GM21360 (cell line): ENCODE measurements around the gene PRICKLE2.

Experiments used
- ATAC-seq: cut with Tn5 transposase; IDR thresholded peaks from one replicate; pipeline ENCODE4 v1.9.1; 2021; ENCODE audit warnings: mild to moderate bottlenecking, moderate library complexity; ENCODE audit not compliant: unreplicated experiment

PRICKLE2 gene

DNA sequence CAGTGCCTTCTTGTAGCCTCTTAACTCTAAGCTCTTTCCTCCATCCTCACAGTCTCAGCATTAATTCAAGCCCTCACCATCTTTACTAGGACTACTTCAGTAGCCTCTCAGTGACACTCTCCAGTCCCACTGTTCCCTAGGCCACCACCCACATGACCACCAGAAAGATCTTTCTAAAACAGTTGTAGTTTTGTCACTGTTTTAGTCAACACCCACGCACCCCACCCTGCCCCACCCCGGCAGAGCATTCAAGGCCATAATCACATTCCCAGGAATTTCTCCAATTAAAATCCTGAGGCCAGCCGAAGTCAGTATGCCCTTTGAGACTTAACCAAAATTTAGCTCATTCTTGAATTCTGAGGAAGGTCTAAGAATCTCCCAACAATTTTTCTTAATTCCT is 170.8 kb downstream of the PRICKLE2 start:
- ATAC-seq = no peak

GRCh38 chr3:64053581-64053980 is 171.7 kb downstream of the PRICKLE2 start:
- no peak for ATAC-seq

GRCh38 chr3:64053117-64053516 is 172.1 kb downstream of the PRICKLE2 start:
- no peak for ATAC-seq

DNA sequence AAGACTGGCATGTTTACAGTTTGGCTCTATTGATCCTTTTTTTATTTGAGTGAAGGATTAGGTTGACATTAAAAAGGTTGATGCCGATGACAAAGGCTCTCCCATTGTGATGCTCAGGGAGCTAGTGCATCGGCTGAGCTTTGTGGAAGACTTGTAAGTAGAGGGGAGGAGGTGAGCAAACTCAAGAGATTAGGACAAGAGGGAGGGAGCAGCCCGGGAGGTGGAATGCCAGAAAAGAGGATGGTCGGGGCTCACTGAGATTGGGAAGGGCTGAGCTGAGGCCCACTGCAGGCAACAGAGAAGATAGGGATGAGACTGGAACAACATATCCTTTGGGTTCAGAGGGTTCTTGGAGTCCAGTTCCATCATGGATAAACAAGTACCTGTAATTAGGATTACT is 175.4 kb downstream of the PRICKLE2 start:
- no peak for ATAC-seq

DNA sequence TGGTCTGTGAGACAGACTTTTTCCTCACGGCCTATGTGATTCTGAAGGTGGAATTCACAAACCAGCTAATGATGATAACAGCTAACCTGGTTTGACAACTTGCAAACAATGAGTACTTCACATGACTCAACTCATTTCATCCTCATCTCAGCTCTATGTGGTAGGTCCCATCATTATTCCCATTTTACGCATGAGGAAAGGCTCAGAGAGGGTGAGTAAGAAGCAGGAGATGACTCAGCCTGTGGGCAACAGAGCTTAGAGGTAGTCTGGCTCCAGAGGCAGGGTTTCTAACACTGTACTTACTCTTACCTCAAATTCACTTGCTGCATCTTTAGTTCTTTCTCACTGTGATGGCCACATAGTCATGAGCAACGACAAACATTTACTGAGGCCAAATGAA is 176.1 kb downstream of the PRICKLE2 start:
- ATAC-seq = no peak

- ATAC-seq = no peak
Measured at GRCh38 chr3:64048631-64049061, 176.6 kb downstream of the PRICKLE2 start.

DNA sequence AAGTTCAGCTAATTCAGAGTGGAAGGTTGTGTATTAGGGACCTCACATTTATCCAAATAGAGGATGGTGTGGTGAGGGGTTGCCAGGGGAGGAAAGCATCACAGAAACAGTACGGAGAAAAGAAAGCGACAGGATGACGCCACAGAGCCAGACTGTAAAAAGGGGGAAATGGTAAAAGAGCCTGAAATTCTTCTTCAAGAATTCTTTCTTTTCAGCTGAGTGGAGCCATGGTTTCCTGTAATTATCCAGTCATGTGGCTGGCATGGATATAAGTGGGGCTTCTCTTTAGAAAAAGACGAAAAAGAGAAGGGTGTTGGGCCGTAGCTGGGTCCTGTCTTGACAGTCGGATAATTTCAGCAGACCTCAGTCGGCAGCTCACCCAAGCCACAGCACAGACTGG is 177.5 kb downstream of the PRICKLE2 start:
- no peak for ATAC-seq

DNA sequence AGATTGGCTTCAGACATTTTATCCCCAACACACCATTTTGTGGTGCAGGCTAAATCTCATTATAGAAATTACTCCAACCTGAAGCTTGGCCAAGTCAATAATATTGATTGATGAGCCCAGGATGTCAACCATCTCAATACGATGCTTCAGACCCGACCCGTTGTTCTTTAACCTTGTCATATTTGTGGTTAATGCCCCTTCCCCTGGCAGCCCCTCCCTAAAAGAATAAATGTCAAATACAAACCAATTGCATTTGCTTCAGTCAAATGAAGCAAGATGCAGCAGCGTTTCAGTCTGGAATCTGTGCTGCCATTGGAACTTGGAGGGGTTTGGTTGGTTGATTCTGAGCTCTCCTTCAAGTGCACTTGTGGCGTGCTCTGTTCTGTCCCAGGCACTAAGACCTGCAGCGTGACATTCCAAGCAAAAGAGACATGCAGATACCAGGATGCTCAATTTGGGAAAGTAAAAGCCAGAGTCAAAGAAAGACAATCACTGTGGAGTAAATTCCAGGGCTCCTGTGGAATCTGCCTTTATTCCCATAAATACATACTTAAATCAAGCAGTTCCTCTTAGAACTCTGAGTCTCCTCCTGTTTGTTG is 178.2 kb downstream of the PRICKLE2 start:
- no peak for ATAC-seq

- no peak for ATAC-seq
Measured at GRCh38 chr3:64046592-64046991, 178.7 kb downstream of the PRICKLE2 start.

- no peak for ATAC-seq
Measured at GRCh38 chr3:64042952-64043351, 182.3 kb downstream of the PRICKLE2 start.
